ENCODE data around the gene HEATR5A. TPM values are rescaled to one million over a fixed set of nuclear protein-coding genes. Genes with fewer than 3 reads are reported as not detected.

HEATR5A gene
- total and polyA plus RNA-seq, 2 of the 13 experiments (the other 11 are each of a cell fraction or from before 2014, with no cell fraction given) = 36.4 to 105 TPM

DNA sequence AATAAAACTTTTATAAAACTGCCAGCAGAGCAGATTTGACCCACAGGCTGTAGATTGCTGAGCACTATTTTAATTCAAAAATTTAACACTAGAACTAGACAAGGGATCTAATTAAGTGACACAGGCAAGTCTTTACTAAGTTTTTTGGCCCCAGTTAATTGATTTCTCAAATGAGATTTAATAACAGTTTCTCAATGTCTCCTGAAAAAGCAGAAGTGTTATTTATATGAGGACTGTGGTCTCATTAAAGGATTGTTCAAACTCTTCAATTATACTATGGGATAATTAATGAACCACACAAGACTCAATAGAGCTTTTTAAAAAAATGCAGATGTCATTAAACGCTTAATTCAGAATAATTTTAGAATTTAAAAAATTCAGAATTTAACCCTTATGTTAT is 1.9 kb downstream of the HEATR5A start:
- ChIA-PET CTCF (ENCODE audit: low intra/inter-chr PET ratio, low total read pairs) (interaction anchor here (1.7 kb wide), 1 partner anchor 32 kb away, joined by 4 read pairs; no protein-coding TSS in a partner anchor), POLR2A (interaction anchor here (2.5 to 4.9 kb wide), 2 partner anchors 23 to 39 kb away, joined by 42 to 181 read pairs; partner anchors contain the start of gene DTD2)
- Histone ChIP-seq H3K27me3 (ENCODE audit: control insufficient read depth in 1 of 2, insufficient read depth in 2 of 2, low read length in 2 of 2) (no peaks in the 10 kb centered on the region; a peak in 1 of 5 replicates), H3K4me3 (replicated peaks in 1 of 3; ENCODE audit: insufficient read depth in 1 of 3, low read depth in 2 of 3, low read length in 3 of 3) (peak overlapping the region in 1 of 3 experiments; percentile 85; a peak in 2 of 6 replicates), H3K79me2 (ENCODE audit: insufficient read depth, low read length) (peaks cover 53% of the 10 kb centered on the region), H2AFZ (ENCODE audit: low read length) (no peak overlapping the region), H4K20me1 (ENCODE audit: insufficient read depth, low read length) (no peaks in the 10 kb centered on the region), H3K9me3 (ENCODE audit: low read length) (no peaks in the 10 kb centered on the region), H3K27ac (ENCODE audit: extremely low read length, insufficient read depth, low read length) (no peak overlapping the region), H3K9ac (ENCODE audit: insufficient read depth, low read depth, low read length) (peak overlapping the region; percentile 9; the same call in 1 of the 2 replicates), H3K36me3 (replicated peaks in 1 of 2; ENCODE audit: control insufficient read depth in 1 of 2, insufficient read depth in 2 of 2, low read length in 2 of 2) (no peaks in the 10 kb centered on the region), H3K4me1 (ENCODE audit: insufficient read depth, low read length) (peaks cover 45% of the 10 kb centered on the region), H3K4me2 (ENCODE audit: low read depth, low read length) (peak overlapping the region; percentile 78)
- no peak for DNase-seq (ENCODE audit: low spot score)
- in situ Hi-C loops (cut with HindIII; ENCODE audit: extremely low pct_ligation_motif_present, low pct_unique_long_range_greater_than_20kb) = no loop called here
- no peak for FAIRE-seq
- 62% methylated on average over 1 of the region's 1 CpG for WGBS (ENCODE audit: low lambda C conversion rate)
- no TSS peak for BruUV-seq (replicated peaks)
- intact Hi-C loops (cut with micrococcal nuclease; ENCODE audit: unreplicated experiment) = no loop called here
- TF ChIP-seq MAFK (conservative IDR thresholded peaks at IDR 0.05 in 1 of 2, IDR thresholded peaks at IDR 0.05 in 1 of 2; ENCODE audit: low read length in 2 of 2) = peak in 1 of 2 experiments; percentile 47; a peak in 1 of 4 replicates
- TF ChIP-seq SMARCC2 (IDR thresholded peaks at IDR 0.05) = peak; percentile 4; the same call in 1 of the 2 replicates
- 0 out of 2 replicates have a peak, but pooled peaks have one; percentile 42 for TF ChIP-seq ZFP82 (CRISPR knock-in tag; IDR thresholded peaks at IDR 0.05; ENCODE audit: borderline replicate concordance)
- TF ChIP-seq, protein P1, sequence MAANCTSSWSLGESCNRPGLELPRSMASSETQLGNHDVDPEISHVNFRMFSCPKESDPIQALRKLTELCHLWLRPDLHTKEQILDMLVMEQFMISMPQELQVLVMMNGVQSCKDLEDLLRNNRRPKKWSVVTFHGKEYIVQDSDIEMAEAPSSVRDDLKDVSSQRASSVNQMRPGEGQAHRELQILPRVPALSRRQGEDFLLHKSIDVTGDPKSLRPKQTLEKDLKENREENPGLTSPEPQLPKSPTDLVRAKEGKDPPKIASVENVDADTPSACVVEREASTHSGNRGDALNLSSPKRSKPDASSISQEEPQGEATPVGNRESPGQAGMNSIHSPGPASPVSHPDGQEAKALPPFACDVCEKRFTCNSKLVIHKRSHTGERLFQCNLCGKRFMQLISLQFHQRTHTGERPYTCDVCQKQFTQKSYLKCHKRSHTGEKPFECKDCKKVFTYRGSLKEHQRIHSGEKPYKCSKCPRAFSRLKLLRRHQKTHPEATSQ (CRISPR knock-in tag; IDR thresholded peaks at IDR 0.05; ENCODE audit: borderline replicate concordance) = no peak
- ATAC-seq = no peak

DNA sequence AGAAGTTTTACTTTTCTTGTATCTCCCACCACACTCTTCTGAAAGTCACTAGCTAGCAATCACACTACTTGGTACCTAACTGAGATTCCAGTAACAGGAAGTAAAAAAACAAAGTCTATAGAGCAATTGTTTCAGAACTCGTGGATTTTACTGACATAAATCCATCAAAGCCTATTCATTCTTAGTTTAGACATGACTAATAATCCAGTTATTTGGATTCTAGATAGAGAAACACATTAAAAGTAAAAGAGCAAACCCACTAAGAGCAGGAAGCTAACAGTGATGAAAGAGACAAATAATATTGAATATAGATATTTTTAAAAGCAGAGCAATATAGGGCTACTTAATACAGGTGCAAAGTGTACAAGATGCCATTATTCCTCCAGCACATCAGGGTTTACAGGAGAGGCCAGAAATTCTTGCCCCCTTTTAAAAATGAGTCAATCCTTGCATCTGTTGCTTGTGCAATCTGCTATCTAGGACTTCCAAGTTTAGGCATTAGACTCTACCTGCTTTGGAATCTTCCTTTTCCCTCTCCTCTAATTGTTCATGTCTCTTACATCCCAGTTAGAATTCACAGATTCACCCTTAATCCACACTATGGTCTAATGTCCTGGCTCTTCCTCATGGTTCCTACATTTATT is 6.0 kb downstream of the HEATR5A start:
- H4K20me1 ChIP-seq (ENCODE audit: insufficient read depth, low read length) = no peaks in the 10 kb centered on the region
- H3K79me2 ChIP-seq (ENCODE audit: insufficient read depth, low read length) = peaks cover 82% of the 10 kb centered on the region
- no TSS peak for BruUV-seq (replicated peaks)
- no peak overlapping the region for H2AFZ ChIP-seq (ENCODE audit: low read length)
- ATAC-seq = no peak; the same call in 2 of the 3 replicates
- H3K27ac ChIP-seq (ENCODE audit: extremely low read length, insufficient read depth, low read length) = no peak overlapping the region
- H3K36me3 ChIP-seq (replicated peaks in 1 of 2; ENCODE audit: control insufficient read depth in 1 of 2, insufficient read depth in 2 of 2, low read length in 2 of 2) = no peaks in the 10 kb centered on the region
- H3K9me3 ChIP-seq (ENCODE audit: low read length) = no peaks in the 10 kb centered on the region
- intact Hi-C loops (cut with micrococcal nuclease; ENCODE audit: unreplicated experiment) = no loop called here
- ChIA-PET POLR2A (interaction anchor here (1.0 to 1.1 kb wide), 2 partner anchors 43 to 388 kb away, joined by 3 to 4 read pairs; partner anchors contain the start of gene DTD2), CTCF (ENCODE audit: low intra/inter-chr PET ratio, low total read pairs) (no interaction called here)
- FAIRE-seq = no peak
- 0 out of 2 replicates have a peak overlapping the region, but pooled peaks have one; percentile 9 for H3K4me2 ChIP-seq (ENCODE audit: low read depth, low read length)
- peak; percentile 49 for DNase-seq (ENCODE audit: low spot score)
- in situ Hi-C loops (cut with HindIII; ENCODE audit: extremely low pct_ligation_motif_present, low pct_unique_long_range_greater_than_20kb) = no loop called here
- WGBS (ENCODE audit: low lambda C conversion rate) = 33% methylated on average over 1 of the region's 1 CpG
- no peak overlapping the region for H3K4me3 ChIP-seq (replicated peaks in 1 of 3; ENCODE audit: insufficient read depth in 1 of 3, low read depth in 2 of 3, low read length in 3 of 3)
- H3K9ac ChIP-seq (ENCODE audit: insufficient read depth, low read depth, low read length) = no peak overlapping the region
- H3K27me3 ChIP-seq (ENCODE audit: control insufficient read depth in 1 of 2, insufficient read depth in 2 of 2, low read length in 2 of 2) = no peaks in the 10 kb centered on the region; a peak in 1 of 5 replicates
- H3K4me1 ChIP-seq (ENCODE audit: insufficient read depth, low read length) = peaks cover 34% of the 10 kb centered on the region
- TF ChIP-seq MAZ (IDR thresholded peaks at IDR 0.05; ENCODE audit: borderline replicate concordance, low read depth, low read length) (no peak), MAZ (CRISPR knock-in tag; IDR thresholded peaks at IDR 0.05; ENCODE audit: low read depth) (no peak), HNRNPH1 (optimal IDR thresholded peaks at IDR 0.05; ENCODE audit: low read depth, low read length) (no peak), FOSL2 (CRISPR knock-in tag; IDR thresholded peaks at IDR 0.05) (peak; percentile 37; the same call in 1 of the 2 replicates), SAFB2 (CRISPR knock-in tag; IDR thresholded peaks at IDR 0.05; ENCODE audit: borderline replicate concordance, low read depth) (no peak), HNRNPK (IDR thresholded peaks at IDR 0.05; ENCODE audit: low read depth, low read length, poor library complexity, severe bottlenecking) (no peak), BRF2 (CRISPR knock-in tag; IDR thresholded peaks at IDR 0.05) (0 out of 2 replicates have a peak, but pooled peaks have one; percentile 38), ATF4 (CRISPR knock-in tag; IDR thresholded peaks at IDR 0.05) (peak in 1 of 2 experiments; percentile 31; a peak in 1 of 4 replicates), ZNF343 (CRISPR knock-in tag; IDR thresholded peaks at IDR 0.05) (no peak)
